HS-5 (cell line): ENCODE data around the gene MEDAG.

ENCODE experiments used
- DNase-seq: peaks from one replicate; pipeline ENCODE4 v3.0.0-alpha.2; 2012; ENCODE audit warnings: low read depth

MEDAG gene

DNA sequence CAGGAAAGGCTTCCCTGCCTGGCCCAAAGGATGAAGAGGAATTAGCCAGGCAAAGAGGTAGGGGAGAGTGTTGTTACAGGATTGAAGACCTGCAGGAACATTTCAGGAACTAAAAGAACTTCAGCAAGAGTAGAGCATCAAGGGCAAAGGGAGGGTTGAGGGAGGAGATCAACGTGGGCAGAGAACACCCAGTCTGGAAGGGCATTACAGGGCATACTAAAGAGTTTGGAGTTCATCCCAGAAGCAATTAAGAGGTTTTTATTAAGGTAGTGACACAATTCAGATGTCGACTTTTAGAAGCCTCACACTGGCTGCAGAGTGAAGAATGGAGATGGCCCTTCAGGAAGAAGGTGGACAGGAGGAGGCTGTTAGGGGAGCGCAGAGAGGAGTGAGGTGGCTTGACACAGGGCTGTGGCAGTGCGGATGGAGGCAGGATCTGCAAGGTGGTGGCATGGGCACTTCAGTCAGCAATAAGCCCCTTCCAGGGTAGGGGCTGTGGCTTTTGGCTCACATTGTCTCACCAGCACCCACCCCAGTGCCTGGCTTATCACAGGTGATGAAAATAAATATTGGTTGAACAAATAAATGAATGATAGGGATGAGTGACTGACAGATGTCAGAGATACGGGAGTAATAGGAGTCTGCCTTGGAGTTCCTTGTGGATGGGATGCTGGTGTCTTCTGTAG is 51.3 kb downstream of the MEDAG start:
- DNase-seq: no peak

DNA sequence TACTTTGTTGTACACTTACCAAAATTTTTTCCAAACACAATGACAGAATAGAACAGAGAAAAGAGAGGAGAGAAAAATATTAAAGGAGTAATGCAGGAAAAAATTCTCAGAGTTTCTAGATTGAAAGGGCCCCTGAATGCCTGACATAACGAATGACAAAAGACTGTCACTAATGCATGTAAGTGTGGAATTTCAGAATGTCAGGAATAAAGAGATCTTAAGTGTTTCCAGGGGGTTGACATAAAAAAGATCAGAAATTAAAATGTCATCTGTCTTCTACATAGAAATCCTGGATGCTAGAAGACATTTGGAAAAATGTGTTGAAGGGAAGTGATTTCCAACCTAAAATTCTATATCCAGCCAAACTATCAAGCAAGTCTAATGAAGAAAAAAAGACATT is 53.6 kb downstream of the MEDAG start:
- no peak for DNase-seq

DNA sequence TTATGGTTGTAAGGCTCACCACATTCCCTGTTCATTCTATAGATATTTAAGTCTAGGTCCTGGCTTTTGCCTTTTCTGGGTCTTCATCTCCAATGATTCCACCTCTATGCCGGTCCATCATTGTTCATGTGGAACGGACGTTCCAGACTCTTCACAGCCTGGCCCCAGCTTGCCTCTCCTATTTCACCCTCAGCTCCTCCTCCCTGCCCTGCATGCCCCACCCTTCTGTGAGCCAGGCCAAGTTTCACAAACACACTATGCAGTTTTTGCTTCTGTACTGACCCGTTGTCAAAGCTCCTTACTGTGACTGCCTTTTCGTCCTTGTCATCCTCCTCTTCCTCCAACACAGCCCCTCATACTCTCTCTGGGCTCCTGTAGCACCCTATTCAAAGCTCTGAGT is 57.7 kb downstream of the MEDAG start:
- DNase-seq: no peak

DNA sequence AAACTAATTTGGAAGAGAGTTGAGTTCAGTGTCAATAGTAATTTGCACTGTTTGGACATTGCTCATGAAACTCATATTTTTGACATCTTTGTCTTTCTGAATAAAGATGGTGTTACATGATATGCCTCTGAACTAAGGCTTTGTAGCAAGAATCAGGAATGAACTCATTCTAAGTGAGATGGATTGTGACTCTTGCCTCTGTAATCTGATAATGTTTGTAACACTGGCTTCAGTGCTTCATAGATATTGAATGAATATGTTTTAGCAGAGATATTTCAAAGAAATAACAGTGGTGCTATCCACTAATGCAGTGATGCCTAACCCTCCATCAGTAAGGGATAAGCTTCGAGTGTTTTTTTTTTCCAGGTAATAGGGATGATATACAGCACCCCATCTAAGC is 59.3 kb downstream of the MEDAG start:
- DNase-seq: no peak

DNA sequence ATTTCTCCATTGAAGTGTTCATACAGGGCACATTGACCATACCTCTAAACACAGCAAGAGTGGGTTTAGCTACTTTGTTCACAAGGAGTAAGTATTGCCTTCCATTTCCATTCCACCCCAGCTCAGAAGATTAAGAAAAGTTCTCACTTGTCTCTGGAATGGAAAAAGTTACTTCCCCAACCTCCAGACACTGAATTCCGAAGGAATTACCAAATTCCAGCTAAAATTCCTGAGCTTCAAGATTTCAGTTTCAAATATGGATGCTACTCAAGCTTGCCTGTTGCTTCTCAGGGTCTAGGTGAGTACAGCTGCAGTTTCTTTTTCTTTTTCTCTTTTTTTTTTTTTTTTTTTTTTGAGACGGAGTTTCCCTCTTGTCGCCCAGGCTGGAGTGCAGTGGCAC is 60.0 kb downstream of the MEDAG start:
- DNase-seq: no peak

DNA sequence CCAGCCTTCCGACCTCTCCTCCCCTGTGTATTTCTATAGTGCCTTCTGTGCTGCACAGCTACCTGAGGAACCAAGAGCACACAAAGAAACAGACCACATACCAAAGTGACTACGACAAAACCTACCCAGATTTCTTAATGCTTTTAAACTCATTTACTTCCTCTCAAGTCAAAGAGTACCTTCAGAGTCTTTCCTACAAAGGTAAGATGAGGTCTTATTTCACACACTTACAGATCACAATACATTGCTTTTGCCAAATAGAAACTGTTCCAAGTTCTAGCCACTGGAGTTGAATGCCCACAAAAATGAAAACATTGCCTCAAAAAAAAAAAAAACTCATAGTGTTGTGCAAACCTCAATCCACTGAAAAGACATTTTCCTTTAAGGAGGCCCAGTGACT is 62.8 kb downstream of the MEDAG start:
- DNase-seq: no peak

DNA sequence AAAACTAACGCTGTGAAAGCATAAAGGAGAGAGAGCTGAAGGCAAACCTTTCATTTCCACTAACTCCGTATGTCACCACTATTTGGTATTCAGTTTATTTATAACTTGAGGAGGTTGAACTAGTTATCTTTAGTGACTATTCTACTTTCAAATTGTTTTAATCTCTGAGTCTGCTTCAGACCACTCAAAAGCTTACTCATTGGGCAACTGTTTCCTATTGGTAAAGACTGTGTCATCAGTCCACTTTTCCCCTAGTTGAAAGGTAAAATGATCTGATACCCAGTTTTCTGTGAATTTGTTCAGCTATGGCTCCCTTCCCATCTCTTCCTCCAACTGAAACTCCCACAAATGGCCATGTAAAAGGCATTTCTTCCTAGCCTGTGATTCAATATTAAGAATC is 65.5 kb downstream of the MEDAG start:
- DNase-seq: no peak

DNA sequence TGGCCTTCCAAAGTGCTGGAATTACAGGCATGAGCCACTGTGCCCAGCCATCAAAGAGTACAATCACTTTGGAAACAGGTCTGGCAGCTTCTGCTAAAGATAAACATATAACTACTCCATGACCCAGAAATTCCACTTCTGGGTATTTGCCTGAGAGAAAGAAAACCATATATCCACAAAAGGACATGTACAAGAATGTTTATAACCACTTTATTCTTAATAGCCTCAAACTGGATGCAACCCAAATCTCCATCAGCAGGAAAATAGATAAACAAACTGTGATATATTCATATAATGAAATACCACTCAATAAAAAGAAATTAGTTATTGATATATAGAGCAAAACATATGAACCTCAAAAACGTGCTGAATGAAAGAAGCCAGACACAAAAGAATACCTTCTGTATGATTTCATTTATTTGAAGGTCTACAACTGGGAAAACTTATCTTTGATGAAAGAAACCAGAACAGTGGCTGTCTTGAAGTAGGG is 66.9 kb downstream of the MEDAG start:
- DNase-seq: no peak

DNA sequence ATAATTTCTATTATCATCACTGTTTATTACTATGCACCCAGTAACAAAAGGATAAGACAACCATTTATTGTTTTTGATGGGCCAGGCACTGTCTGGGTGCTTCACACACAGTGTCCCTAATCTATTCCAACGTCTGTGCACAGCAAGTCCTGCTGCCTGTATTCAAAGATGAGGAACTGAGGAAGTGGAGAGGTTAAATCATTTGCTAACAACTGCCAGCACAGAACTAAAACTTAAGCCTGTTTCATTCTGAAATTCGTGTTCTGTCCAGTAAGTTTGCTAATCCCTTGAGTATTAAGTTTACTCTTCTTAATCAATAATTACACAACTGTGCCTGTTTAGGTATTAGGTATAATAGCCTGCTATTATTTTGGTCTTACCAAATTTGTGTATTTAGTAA is 68.3 kb downstream of the MEDAG start:
- no peak for DNase-seq
